ENCODE data around the gene ANKS6. TPM values are rescaled to one million over a fixed set of nuclear protein-coding genes. Genes with fewer than 3 reads are reported as not detected.

ANKS6 gene
- total RNA-seq, 1 experiment from 2014 or later: 46.3 TPM

- Histone ChIP-seq H3K23me2 (ENCODE audit: insufficient read length, low read depth, low read length, poor library complexity, severe bottlenecking) (no peaks in the 10 kb centered on the region), H3K18ac (ENCODE audit: insufficient read length, low read depth, low read length) (no peak overlapping the region), H4K20me1 (ENCODE audit: control insufficient read depth, insufficient read depth, insufficient read length) (no peaks in the 10 kb centered on the region), H3K23ac (ENCODE audit: insufficient read length, low read depth, low read length) (no peak overlapping the region), H3K4me1 (ENCODE audit: insufficient read depth, low read length) (no peaks in the 10 kb centered on the region), H3K4ac (ENCODE audit: low read depth, low read length) (no peak overlapping the region), H2BK20ac (ENCODE audit: low read depth, low read length, poor library complexity, severe bottlenecking) (no peak overlapping the region), H2AFZ (ENCODE audit: low read length) (no peak overlapping the region), H3K9me3 (ENCODE audit: control insufficient read depth, low read depth, low read length) (no peaks in the 10 kb centered on the region), H2BK120ac (ENCODE audit: low read depth, low read length, poor library complexity, severe bottlenecking) (no peak overlapping the region), H4K91ac (ENCODE audit: insufficient read length, low read depth, low read length) (no peak overlapping the region), H3K56ac (ENCODE audit: insufficient read length, low read depth, low read length) (no peak overlapping the region), H3T11ph (ENCODE audit: low read length) (no peak overlapping the region), H3K27ac (ENCODE audit: insufficient read length, low read depth, low read length) (no peak overlapping the region), H3K79me2 (ENCODE audit: insufficient read depth, low read length) (no peaks in the 10 kb centered on the region), H3K9ac (ENCODE audit: extremely low read depth, insufficient read length, low read length) (no peak overlapping the region), H3K79me1 (ENCODE audit: insufficient read depth, low read depth, low read length, poor library complexity, severe bottlenecking) (no peaks in the 10 kb centered on the region), H4K5ac (ENCODE audit: insufficient read length, low read depth, low read length) (no peak overlapping the region), H3K14ac (ENCODE audit: insufficient read depth, low read length) (no peak overlapping the region; the same call in 1 of the 2 replicates), H2BK12ac (ENCODE audit: insufficient read length, low read depth, low read length) (no peak overlapping the region), H3K27me3 (ENCODE audit: insufficient read depth, low read length) (no peaks in the 10 kb centered on the region), H2AK5ac (ENCODE audit: insufficient read length, low read length) (no peak overlapping the region), H3K4me2 (ENCODE audit: insufficient read depth, insufficient read length, low read length) (no peak overlapping the region), H2BK5ac (ENCODE audit: insufficient read length, low read length) (no peak overlapping the region), H2BK15ac (ENCODE audit: low read depth, low read length) (no peak overlapping the region), H4K8ac (replicated peaks; ENCODE audit: insufficient read length, low read depth, low read length) (no peak overlapping the region)
- Mint-ChIP-seq H3K9me3 (no peaks in the 10 kb centered on the region; a peak in 1 of 5 replicates), H3K27me3 (ENCODE audit: low read depth) (no peaks in the 10 kb centered on the region), H3K36me3 (ENCODE audit: insufficient read depth in 1 of 3, low read depth in 3 of 3) (peaks cover 19 to 68% (median 54%) of the 10 kb centered on the region in 3 experiments), H3K4me3 (no peak overlapping the region), H3K4me1 (no peaks in the 10 kb centered on the region), H3K27ac (no peak overlapping the region)
- DNase-seq: no peak
- WGBS (ENCODE audit: extremely low coverage, insufficient read length, low lambda C conversion rate): no CpG with 5 or more reads among the region's 16 CpGs
- no peak for TF ChIP-seq CTCF (conservative IDR thresholded peaks at IDR 0.05)
These were observed 12.7 kb downstream of the ANKS6 start for GRCh38 chr9:98783518-98784226.
